Left ventricle myocardium inferior (tissue), 1 donor: ENCODE measurements around the gene ARL15. TPM values are rescaled to one million over a fixed set of nuclear protein-coding genes. Genes with fewer than 3 reads are reported as not detected.

Source experiments
- DNase-seq: peaks from one replicate; pipeline ENCODE4 v3.0.0-alpha.2; 2020
- H3K27ac ChIP-seq: fragments of 200-600 bp; replicated peaks from 2 replicates; pipeline ENCODE4 v1.8.0; 2021
- H3K27me3 ChIP-seq: fragments of 200-600 bp; 2 replicates; pipeline ENCODE4 v1.8.0; 2021; ENCODE audit warnings: low read depth
- H3K36me3 ChIP-seq: fragments of 200-600 bp; 2 replicates; pipeline ENCODE4 v1.8.0; 2021
- H3K4me1 ChIP-seq: fragments of 200-600 bp; 2 replicates; pipeline ENCODE4 v1.8.0; 2021
- H3K4me3 ChIP-seq: fragments of 200-600 bp; 2 replicates; pipeline ENCODE4 v1.8.0; 2021; ENCODE audit warnings: mild to moderate bottlenecking, moderate library complexity
- H3K9me3 ChIP-seq: fragments of 200-600 bp; replicated peaks from 2 replicates; pipeline ENCODE4 v1.8.0; 2021
- CTCF ChIP-seq: fragments of 200-600 bp; IDR thresholded peaks from 2 replicates; pipeline ENCODE4 v1.8.0; 2021; ENCODE audit warnings: antibody characterized with exemption, mild to moderate bottlenecking, borderline replicate concordance
- intact Hi-C: fragments of 100-400 bp; cut with micrococcal nuclease; formaldehyde crosslinking; loops from one replicate; pipeline ENCODE4 v1.11.0; 2022
- total RNA-seq: library from RNA; stranded (reverse); fragmentation: NEBNext Ultra II Directional; extraction: Animal tissue kit (Norgen Biotek cat#: 25700); gene quantifications from one replicate; pipeline ENCODE4 v1.2.1, GENCODE V29; 2021
- donor health status: DM: no; HTN: yes; CAD: no; lungs with severe emphysema.

The ARL15 gene
- total RNA-seq, 1 donor from 2014 or later, result 18.2 TPM

GRCh38 chr5:54205453-54205852 is 104.9 kb downstream of the ARL15 start:
- Histone ChIP-seq H3K4me1 (peaks cover 7% of the 10 kb centered on the region), H3K9me3 (peaks cover 10% of the 10 kb centered on the region), H3K36me3 (no peaks in the 10 kb centered on the region), H3K4me3 (no peak overlapping the region), H3K27ac (no peak overlapping the region), H3K27me3 (no peaks in the 10 kb centered on the region)
- intact Hi-C loops, result no loop called here
- DNase-seq, result no peak
- no peak for TF ChIP-seq CTCF

GRCh38 chr5:54197018-54197417 is 113.4 kb downstream of the ARL15 start:
- H3K4me1 ChIP-seq, result peaks cover 29% of the 10 kb centered on the region
- H3K4me3 ChIP-seq, result no peak overlapping the region
- H3K27me3 ChIP-seq, result no peaks in the 10 kb centered on the region
- no peak for DNase-seq
- H3K36me3 ChIP-seq, result no peaks in the 10 kb centered on the region
- H3K27ac ChIP-seq, result no peak overlapping the region
- TF ChIP-seq CTCF, result no peak
- H3K9me3 ChIP-seq, result peaks cover 8% of the 10 kb centered on the region
- intact Hi-C loops, result no loop called here

- Histone ChIP-seq H3K27me3 (no peaks in the 10 kb centered on the region), H3K27ac (no peak overlapping the region), H3K4me3 (no peak overlapping the region), H3K4me1 (peaks cover 29% of the 10 kb centered on the region), H3K9me3 (peaks cover 5% of the 10 kb centered on the region), H3K36me3 (no peaks in the 10 kb centered on the region)
- no peak for TF ChIP-seq CTCF
- intact Hi-C loops, result no loop called here
- DNase-seq, result no peak
These were observed 114.7 kb downstream of the ARL15 start for GRCh38 chr5:54195701-54196100.

- Histone ChIP-seq H3K27ac (no peak overlapping the region), H3K36me3 (no peaks in the 10 kb centered on the region), H3K4me1 (peaks cover 29% of the 10 kb centered on the region), H3K27me3 (no peaks in the 10 kb centered on the region), H3K4me3 (no peak overlapping the region), H3K9me3 (peaks cover 4% of the 10 kb centered on the region)
- no peak for DNase-seq
- no peak for TF ChIP-seq CTCF
- intact Hi-C loops, result no loop called here
These were observed 116.1 kb downstream of the ARL15 start for GRCh38 chr5:54194318-54194717.

- H3K36me3 ChIP-seq, result no peaks in the 10 kb centered on the region
- no peak overlapping the region for H3K27ac ChIP-seq
- H3K27me3 ChIP-seq, result no peaks in the 10 kb centered on the region
- H3K9me3 ChIP-seq, result no peaks in the 10 kb centered on the region
- DNase-seq, result no peak
- TF ChIP-seq CTCF, result no peak
- no peak overlapping the region for H3K4me3 ChIP-seq
- intact Hi-C loops, result no loop called here
- H3K4me1 ChIP-seq, result peaks cover 38% of the 10 kb centered on the region
These were observed 122.7 kb downstream of the ARL15 start for GRCh38 chr5:54187694-54188093.

GRCh38 chr5:54186912-54187445 is 123.4 kb downstream of the ARL15 start:
- no peaks in the 10 kb centered on the region for H3K9me3 ChIP-seq
- intact Hi-C loops, result no loop called here
- H3K36me3 ChIP-seq, result no peaks in the 10 kb centered on the region
- H3K4me1 ChIP-seq, result peaks cover 38% of the 10 kb centered on the region
- no peak overlapping the region for H3K4me3 ChIP-seq
- peak; percentile 28 for DNase-seq
- no peak for TF ChIP-seq CTCF
- no peaks in the 10 kb centered on the region for H3K27me3 ChIP-seq
- H3K27ac ChIP-seq, result no peak overlapping the region
